GM12872 (cell line): Measurements from ENCODE around the gene PTPRJ.

ENCODE experiments used
- TF ChIP-seq, protein P1 (sequence below): IDR thresholded peaks from 3 replicates; pipeline ENCODE4 v1.5.1; 2011; ENCODE audit warnings: low read depth, mild to moderate bottlenecking, low read length, moderate library complexity; ENCODE audit not compliant: insufficient read depth

Gene PTPRJ

GRCh38 chr11:47986742-47987141 is 6.4 kb downstream of the PTPRJ start:
- TF ChIP-seq, protein P1, sequence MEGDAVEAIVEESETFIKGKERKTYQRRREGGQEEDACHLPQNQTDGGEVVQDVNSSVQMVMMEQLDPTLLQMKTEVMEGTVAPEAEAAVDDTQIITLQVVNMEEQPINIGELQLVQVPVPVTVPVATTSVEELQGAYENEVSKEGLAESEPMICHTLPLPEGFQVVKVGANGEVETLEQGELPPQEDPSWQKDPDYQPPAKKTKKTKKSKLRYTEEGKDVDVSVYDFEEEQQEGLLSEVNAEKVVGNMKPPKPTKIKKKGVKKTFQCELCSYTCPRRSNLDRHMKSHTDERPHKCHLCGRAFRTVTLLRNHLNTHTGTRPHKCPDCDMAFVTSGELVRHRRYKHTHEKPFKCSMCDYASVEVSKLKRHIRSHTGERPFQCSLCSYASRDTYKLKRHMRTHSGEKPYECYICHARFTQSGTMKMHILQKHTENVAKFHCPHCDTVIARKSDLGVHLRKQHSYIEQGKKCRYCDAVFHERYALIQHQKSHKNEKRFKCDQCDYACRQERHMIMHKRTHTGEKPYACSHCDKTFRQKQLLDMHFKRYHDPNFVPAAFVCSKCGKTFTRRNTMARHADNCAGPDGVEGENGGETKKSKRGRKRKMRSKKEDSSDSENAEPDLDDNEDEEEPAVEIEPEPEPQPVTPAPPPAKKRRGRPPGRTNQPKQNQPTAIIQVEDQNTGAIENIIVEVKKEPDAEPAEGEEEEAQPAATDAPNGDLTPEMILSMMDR, result no peak

DNA sequence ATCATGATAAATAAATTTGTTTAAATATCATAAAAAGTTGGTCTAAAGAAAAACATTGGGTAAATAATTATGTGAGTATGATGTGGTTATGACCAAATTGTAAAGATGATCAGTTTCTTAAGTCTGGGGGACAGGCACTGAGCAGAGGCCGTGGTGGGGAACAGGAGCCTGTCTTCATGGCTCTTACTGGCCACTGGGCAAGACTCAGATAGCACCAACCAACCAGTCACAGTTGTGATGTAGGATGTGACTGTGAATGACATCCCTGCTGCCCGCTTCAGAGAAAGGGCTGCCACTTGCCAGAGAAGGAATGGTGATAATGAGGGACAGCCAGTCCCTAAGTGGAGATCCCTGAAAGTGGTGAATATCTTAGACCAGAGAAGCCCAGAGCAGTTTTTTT is 7.0 kb downstream of the PTPRJ start:
- TF ChIP-seq, protein P1, result no peak

DNA sequence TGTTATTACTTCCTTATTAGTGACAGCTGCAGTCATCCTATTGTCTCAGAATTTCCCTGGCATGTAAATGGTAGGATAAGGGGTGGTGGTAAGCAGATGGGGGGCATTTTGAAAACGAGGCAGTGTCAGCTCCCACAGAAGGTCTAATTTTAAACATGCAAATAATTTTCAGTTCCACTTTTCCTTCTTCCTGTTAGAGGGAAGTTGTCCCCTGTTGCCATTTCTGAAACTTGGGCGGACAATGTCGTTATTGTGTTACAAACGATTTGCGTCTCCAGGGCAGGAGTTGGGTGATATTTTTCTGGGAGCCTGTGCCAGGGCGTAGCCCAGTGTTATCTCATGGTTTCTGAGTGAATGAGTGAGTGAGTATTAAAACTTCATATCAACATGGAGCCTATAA is 7.4 kb downstream of the PTPRJ start:
- TF ChIP-seq, protein P1, result no peak

DNA sequence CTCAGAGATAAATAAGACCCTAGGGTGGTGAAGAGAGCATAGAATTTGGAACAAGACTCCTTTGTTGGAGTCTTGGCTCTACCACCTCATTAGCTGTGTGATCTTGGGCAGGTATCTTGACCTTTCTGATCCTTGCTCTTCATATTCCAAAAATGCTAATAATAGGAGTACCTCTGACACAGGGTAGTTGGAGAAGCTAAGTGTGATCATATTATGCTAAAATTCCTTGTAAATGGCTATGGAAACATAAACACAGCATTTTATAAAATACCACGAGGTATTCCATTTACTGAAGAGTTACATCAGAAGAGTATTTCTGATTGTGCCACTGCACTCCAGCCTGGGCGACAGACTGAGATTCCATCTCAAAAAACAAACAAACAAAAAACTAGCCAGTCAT is 9.4 kb downstream of the PTPRJ start:
- TF ChIP-seq, protein P1, result no peak

DNA sequence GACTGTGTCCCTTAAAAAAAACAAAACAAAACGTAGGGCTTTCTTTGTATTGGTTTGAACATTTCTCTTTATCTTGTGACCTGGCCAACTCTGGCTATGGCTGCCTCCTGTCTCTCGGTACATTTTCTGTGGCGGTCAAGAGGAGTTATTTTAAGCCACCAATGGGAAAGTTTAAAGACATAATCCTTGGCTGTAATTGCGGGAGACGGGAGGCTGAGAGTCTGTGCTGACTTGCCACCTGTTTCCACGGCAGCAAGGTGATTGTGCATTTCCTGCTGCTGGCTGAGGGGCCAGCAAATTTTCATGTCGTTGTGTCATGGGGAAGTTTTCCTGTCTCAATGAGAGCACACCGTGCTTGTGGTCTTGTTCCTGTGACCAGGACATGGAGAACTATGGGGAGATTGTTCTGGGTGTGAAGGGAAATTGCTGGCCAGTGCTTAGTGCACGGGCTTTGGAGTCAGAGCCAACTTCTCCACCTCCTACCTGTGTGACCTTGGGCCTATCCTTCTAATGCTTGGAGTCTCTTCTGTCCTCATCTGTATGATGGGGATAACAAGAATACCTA is 11.0 kb downstream of the PTPRJ start:
- TF ChIP-seq, protein P1, result no peak

DNA sequence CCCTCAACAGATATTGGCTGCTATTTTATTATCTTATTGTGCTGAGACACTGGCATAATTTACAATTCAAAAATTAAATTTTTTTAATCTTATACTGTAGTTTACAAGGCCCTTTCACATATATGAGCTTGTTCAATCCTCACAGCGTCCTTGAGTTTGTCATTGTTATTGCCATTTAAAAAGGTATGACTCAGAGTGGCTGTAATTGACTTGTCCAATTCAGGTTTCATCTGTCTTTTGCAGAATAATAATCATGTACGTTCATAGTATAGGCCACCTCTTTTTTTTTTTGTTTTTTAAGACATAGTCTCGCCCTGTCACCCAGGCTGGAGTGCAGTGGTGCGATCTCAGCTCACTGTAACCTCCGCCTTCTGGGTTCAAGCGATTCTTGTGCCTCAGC is 11.5 kb downstream of the PTPRJ start:
- TF ChIP-seq, protein P1, result no peak

DNA sequence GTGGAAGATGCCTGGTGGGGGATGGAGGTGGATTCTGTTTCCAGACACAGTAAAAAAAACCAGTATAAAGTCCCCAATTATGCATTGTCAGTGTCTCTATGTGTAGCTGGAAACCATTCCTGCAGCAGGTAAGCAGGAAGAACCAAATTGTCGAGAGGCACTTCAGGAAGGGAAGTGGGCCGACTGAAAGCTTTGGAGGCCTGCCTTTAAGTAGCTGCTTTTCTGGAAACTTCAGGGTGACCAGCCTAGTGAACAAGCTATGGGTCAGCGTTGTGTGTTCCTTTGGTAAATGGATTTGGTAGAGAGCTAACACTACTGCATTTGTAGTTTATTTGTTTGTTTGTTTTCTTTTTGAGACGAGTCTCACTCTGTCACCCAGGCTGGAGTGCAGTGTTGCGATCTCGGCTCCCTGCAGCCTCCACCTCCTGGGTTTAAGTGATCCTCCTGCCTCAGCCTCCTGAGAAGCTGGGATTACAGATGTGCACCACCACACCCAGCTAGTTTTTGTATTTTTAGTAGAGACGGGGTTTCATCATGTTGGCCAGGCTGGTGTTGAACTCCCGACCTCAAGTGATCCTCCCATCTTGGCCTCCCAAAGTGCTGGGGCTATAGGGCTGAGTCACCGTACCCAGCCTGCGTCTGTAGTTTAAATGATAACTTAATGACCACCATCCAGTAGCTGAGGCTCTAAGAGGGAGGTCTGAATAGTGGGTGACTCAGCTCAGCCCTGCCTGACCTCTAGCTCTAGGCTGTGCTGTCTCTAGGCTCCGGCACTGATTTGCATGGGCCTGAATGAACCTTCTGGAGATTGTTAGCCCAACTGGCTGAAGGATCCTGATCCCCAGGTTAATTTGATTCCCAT is 12.8 kb downstream of the PTPRJ start:
- TF ChIP-seq, protein P1, result no peak
